Calu3 (cell line): ENCODE data around the gene CAPN2. TPM values are rescaled to one million over a fixed set of nuclear protein-coding genes. Genes with fewer than 3 reads are reported as not detected.
A peak's percentile ranks its signal among the peaks of the same experiment; 100 is the strongest.

Experiments
- BruUV-seq: library from RNA; stranded (reverse); fragments of 400-500 nt; replicated peaks from 2 replicates; lab custom pipeline; 2021; lab: Mats Ljungman, UMichigan
- CTCF ChIA-PET: fragments of 300-600 bp; sonication (Branson Sonifier 250); formaldehyde crosslinking; loops from one replicate; lab custom pipeline; 2022; ENCODE audit warnings: antibody characterized with exemption; lab: Charles Lee
- DNase-seq: peaks from one replicate; pipeline ENCODE4 v3.0.0; 2022
- H3K27ac Mint-ChIP-seq: one replicate; pipeline ENCODE4 v1.8.0; 2022; ENCODE audit warnings: mixed read lengths; ENCODE audit not compliant: unreplicated experiment
- H3K27me3 Mint-ChIP-seq: one replicate; pipeline ENCODE4 v1.8.0; 2022; ENCODE audit warnings: mixed read lengths; ENCODE audit not compliant: unreplicated experiment
- H3K36me3 Mint-ChIP-seq: one replicate; pipeline ENCODE4 v1.8.0; 2022; ENCODE audit warnings: mild to moderate bottlenecking, moderate library complexity, mixed read lengths; ENCODE audit not compliant: insufficient read depth, unreplicated experiment
- H3K4me1 Mint-ChIP-seq: one replicate; pipeline ENCODE4 v1.8.0; 2022; ENCODE audit warnings: mild to moderate bottlenecking, low read depth, mixed read lengths; ENCODE audit not compliant: unreplicated experiment
- H3K4me3 Mint-ChIP-seq: one replicate; pipeline ENCODE4 v1.8.0; 2022; ENCODE audit warnings: mild to moderate bottlenecking, low read depth, moderate library complexity, mixed read lengths; ENCODE audit not compliant: unreplicated experiment
- H3K9me3 Mint-ChIP-seq: one replicate; pipeline ENCODE4 v1.8.0; 2022; ENCODE audit warnings: low read depth, mixed read lengths; ENCODE audit not compliant: unreplicated experiment
- CTCF ChIP-seq: fragments of 200-600 bp; IDR thresholded peaks from one replicate; pipeline ENCODE4 v1.8.0; 2022; ENCODE audit warnings: antibody characterized with exemption; ENCODE audit not compliant: unreplicated experiment
- intact Hi-C: fragments of 100-400 bp; cut with micrococcal nuclease; formaldehyde crosslinking; loops from one replicate; pipeline ENCODE4 v1.10.0; 2022; ENCODE audit not compliant: unreplicated experiment
- total RNA-seq: library from RNA; stranded (reverse); gene quantifications from 2 replicates; pipeline ENCODE4 v1.2.3, GENCODE V29; 2022

CAPN2 gene
- total RNA-seq, 1 experiment from 2014 or later: 266 TPM

- no peaks in the 10 kb centered on the region for H3K27me3 Mint-ChIP-seq
- intact Hi-C loops: loop anchor here (10.0 kb wide), 1 partner anchor 380 kb away; no protein-coding TSS in a partner anchor
- no peak for DNase-seq
Measured at GRCh38 chr1:223704921-223705878, 7.1 kb upstream of the CAPN2 start.

GRCh38 chr1:223706077-223706973, 6.0 kb upstream of the CAPN2 start:
- CTCF ChIA-PET: interaction anchor here (0.5 to 1.8 kb wide), 7 partner anchors 8 to 628 kb away, joined by 3 to 6 read pairs (median 4); no protein-coding TSS in a partner anchor
- no peaks in the 10 kb centered on the region for H3K9me3 Mint-ChIP-seq
- peaks cover 33% of the 10 kb centered on the region for H3K36me3 Mint-ChIP-seq
- H3K27ac Mint-ChIP-seq: peak overlapping the region; percentile 42
- H3K4me3 Mint-ChIP-seq: no peak overlapping the region
- DNase-seq: peak; percentile 44
- TF ChIP-seq CTCF: no peak
- H3K4me1 Mint-ChIP-seq: peaks cover 75% of the 10 kb centered on the region
- intact Hi-C loops: loop anchor here (10.0 kb wide), 1 partner anchor 378 kb away; no protein-coding TSS in a partner anchor
- BruUV-seq: TSS peak; percentile 22
- H3K27me3 Mint-ChIP-seq: no peaks in the 10 kb centered on the region

More at GRCh38 chr1:223704921-223705878, 7.1 kb upstream of the CAPN2 start:
- CTCF ChIA-PET: interaction anchor here (1.7 kb wide), 1 partner anchor 140 kb away, joined by 3 read pairs; no protein-coding TSS in a partner anchor
- no peaks in the 10 kb centered on the region for H3K9me3 Mint-ChIP-seq
- no TSS peak for BruUV-seq
- H3K4me3 Mint-ChIP-seq: no peak overlapping the region
- peaks cover 39% of the 10 kb centered on the region for H3K36me3 Mint-ChIP-seq
- peaks cover 77% of the 10 kb centered on the region for H3K4me1 Mint-ChIP-seq
- peak overlapping the region; percentile 42 for H3K27ac Mint-ChIP-seq
- TF ChIP-seq CTCF: no peak

- CTCF ChIA-PET: interaction anchor here (0.5 to 2.1 kb wide), 15 partner anchors 9 to 969 kb away, joined by 3 to 8 read pairs (median 3); no protein-coding TSS in a partner anchor
- Mint-ChIP-seq H3K27me3 (no peaks in the 10 kb centered on the region), H3K27ac (peak overlapping the region; percentile 90), H3K9me3 (no peaks in the 10 kb centered on the region), H3K36me3 (peaks cover 29% of the 10 kb centered on the region), H3K4me1 (peaks cover 67% of the 10 kb centered on the region), H3K4me3 (peak overlapping the region; percentile 43)
- peak; percentile 83 for DNase-seq
- TF ChIP-seq CTCF: no peak
- no TSS peak for BruUV-seq
- intact Hi-C loops: loop anchor here (10.0 kb wide), 1 partner anchor 377 kb away; no protein-coding TSS in a partner anchor
Measured at GRCh38 chr1:223707256-223708000, 4.9 kb upstream of the CAPN2 start.
